PFSK-1 (cell line): ENCODE data around the gene PNMA6E.

Source experiments
- FOXP2 ChIP-seq: optimal IDR thresholded peaks from 2 replicates; pipeline ENCODE3; 2011; ENCODE audit warnings: borderline replicate concordance, control low read depth, inconsistent platforms; ENCODE audit not compliant: insufficient read depth; ENCODE audit errors: extremely low read length, extremely low read depth
- POLR2AphosphoS5 ChIP-seq: IDR thresholded peaks from 2 replicates; pipeline ENCODE4 v1.6.1; 2012; ENCODE audit warnings: low read depth, mild to moderate bottlenecking, control low read depth, low read length, moderate library complexity
- SIN3A ChIP-seq: IDR thresholded peaks from 2 replicates; pipeline ENCODE4 v1.6.1; 2012; ENCODE audit warnings: mild to moderate bottlenecking, low read length, moderate library complexity, borderline replicate concordance; ENCODE audit not compliant: insufficient read depth
- TAF1 ChIP-seq: IDR thresholded peaks from 2 replicates; pipeline ENCODE4 v1.6.1; 2012; ENCODE audit warnings: low read length, control low read depth, borderline replicate concordance; ENCODE audit not compliant: insufficient read depth
- TF ChIP-seq, protein P1 (sequence below), 2 experiments: IDR thresholded peaks; 2 replicates each; pipeline versions ENCODE4 v1.6.1 to v1.8.0; 2011 to 2012; ENCODE audit warnings: low read depth in 2 of 2, low read length in 2 of 2, control low read depth in 1 of 2, inconsistent platforms in 1 of 2, mild to moderate bottlenecking in 1 of 2, moderate library complexity in 1 of 2; ENCODE audit not compliant: insufficient read depth in 1 of 2

Gene PNMA6E

GRCh38 chrX:153426204-153426603 lies 25.1 kb upstream of the PNMA6E start:
- TF ChIP-seq SIN3A = no peak
- TF ChIP-seq, protein P1, sequence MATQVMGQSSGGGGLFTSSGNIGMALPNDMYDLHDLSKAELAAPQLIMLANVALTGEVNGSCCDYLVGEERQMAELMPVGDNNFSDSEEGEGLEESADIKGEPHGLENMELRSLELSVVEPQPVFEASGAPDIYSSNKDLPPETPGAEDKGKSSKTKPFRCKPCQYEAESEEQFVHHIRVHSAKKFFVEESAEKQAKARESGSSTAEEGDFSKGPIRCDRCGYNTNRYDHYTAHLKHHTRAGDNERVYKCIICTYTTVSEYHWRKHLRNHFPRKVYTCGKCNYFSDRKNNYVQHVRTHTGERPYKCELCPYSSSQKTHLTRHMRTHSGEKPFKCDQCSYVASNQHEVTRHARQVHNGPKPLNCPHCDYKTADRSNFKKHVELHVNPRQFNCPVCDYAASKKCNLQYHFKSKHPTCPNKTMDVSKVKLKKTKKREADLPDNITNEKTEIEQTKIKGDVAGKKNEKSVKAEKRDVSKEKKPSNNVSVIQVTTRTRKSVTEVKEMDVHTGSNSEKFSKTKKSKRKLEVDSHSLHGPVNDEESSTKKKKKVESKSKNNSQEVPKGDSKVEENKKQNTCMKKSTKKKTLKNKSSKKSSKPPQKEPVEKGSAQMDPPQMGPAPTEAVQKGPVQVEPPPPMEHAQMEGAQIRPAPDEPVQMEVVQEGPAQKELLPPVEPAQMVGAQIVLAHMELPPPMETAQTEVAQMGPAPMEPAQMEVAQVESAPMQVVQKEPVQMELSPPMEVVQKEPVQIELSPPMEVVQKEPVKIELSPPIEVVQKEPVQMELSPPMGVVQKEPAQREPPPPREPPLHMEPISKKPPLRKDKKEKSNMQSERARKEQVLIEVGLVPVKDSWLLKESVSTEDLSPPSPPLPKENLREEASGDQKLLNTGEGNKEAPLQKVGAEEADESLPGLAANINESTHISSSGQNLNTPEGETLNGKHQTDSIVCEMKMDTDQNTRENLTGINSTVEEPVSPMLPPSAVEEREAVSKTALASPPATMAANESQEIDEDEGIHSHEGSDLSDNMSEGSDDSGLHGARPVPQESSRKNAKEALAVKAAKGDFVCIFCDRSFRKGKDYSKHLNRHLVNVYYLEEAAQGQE (IDR thresholded peaks at IDR 0.05; ENCODE audit: insufficient read depth in 1 of 2, low read depth in 2 of 2, low read length in 2 of 2) = no peak
- TF ChIP-seq POLR2AphosphoS5 = no peak
- no peak for TF ChIP-seq FOXP2
- no peak for TF ChIP-seq TAF1

DNA sequence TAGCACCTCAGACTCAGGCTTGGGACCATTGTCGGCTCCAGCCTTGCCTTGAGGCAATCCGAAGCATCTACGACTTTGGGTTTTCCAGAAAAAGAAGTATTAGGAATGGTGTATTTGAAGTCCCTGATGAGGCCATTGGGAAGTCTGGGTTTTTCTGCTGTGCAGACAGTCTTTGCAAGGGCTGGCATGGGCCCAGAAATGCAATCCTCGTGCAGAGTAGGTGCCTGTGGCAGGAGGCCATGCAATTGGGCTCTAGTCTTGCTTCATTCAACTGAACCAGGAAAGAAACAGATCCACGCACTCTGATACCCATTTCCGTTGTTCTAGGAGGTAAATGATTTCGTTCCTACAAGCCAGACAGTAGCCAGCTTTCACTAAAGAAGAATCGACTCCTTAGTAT lies 22.5 kb upstream of the PNMA6E start:
- no peak for TF ChIP-seq TAF1
- TF ChIP-seq POLR2AphosphoS5 = no peak
- TF ChIP-seq SIN3A = no peak
- TF ChIP-seq, protein P1 (IDR thresholded peaks at IDR 0.05; ENCODE audit: insufficient read depth in 1 of 2, low read depth in 2 of 2, low read length in 2 of 2) = no peak
- no peak for TF ChIP-seq FOXP2

DNA sequence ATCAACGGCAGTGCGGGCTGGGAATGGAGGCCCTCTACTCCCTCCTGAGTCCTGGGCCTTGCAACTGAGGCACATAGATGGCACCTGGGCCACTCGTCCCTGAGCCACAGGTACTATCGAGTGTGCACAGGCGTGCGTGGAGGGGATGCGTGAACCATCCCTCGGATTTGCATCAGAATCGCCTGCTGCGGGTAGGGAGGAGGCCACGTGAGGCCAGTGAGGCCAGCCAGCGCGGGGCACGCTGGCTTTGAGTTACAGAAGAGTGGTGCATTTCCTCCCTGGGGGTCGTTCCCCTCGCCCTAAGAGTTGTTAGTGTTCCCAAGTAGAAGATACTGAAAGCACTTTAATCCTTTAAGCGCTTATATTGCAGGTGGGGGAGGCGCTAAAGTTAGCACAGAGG lies 20.7 kb upstream of the PNMA6E start:
- no peak for TF ChIP-seq TAF1
- no peak for TF ChIP-seq SIN3A
- TF ChIP-seq, protein P1 (IDR thresholded peaks at IDR 0.05; ENCODE audit: insufficient read depth in 1 of 2, low read depth in 2 of 2, low read length in 2 of 2) = no peak

GRCh38 chrX:153420851-153421599 lies 19.9 kb upstream of the PNMA6E start:
- TF ChIP-seq FOXP2 (no peak), POLR2AphosphoS5 (no peak), TAF1 (no peak), SIN3A (no peak)
- TF ChIP-seq, protein P1 (IDR thresholded peaks at IDR 0.05; ENCODE audit: insufficient read depth in 1 of 2, low read depth in 2 of 2, low read length in 2 of 2) = no peak
